NCI-H2081 (cell line): ENCODE measurements around the gene YLPM1.
A peak's percentile ranks its signal among the peaks of the same experiment; 100 is the strongest.

Experiments used
- DNase-seq, 2 experiments: peaks; one replicate each; lab custom pipeline; 2025; lab: John Stamatoyannopoulos, UW

The YLPM1 gene

GRCh38 chr14:74843653-74844052 is 80.5 kb downstream of the YLPM1 start:
- no peak for DNase-seq

- DNase-seq: no peak
Observed at GRCh38 chr14:74846168-74846567, 83.1 kb downstream of the YLPM1 start.

GRCh38 chr14:74846968-74847665 is 84.0 kb downstream of the YLPM1 start:
- no peak for DNase-seq

GRCh38 chr14:74848768-74849167 is 85.7 kb downstream of the YLPM1 start:
- DNase-seq: no peak

GRCh38 chr14:74852922-74853530 is 89.9 kb downstream of the YLPM1 start:
- no peak for DNase-seq

GRCh38 chr14:74853581-74853980 is 90.5 kb downstream of the YLPM1 start:
- DNase-seq: no peak

GRCh38 chr14:74855021-74855420 is 91.9 kb downstream of the YLPM1 start:
- DNase-seq: no peak

GRCh38 chr14:74855945-74856344 is 92.8 kb downstream of the YLPM1 start:
- no peak for DNase-seq

- no peak for DNase-seq
Observed at GRCh38 chr14:74856366-74856765, 93.2 kb downstream of the YLPM1 start.

GRCh38 chr14:74858022-74858421 is 94.9 kb downstream of the YLPM1 start:
- DNase-seq: no peak

GRCh38 chr14:74859757-74860552 is 96.8 kb downstream of the YLPM1 start:
- no peak for DNase-seq

GRCh38 chr14:74860899-74861733 is 98.0 kb downstream of the YLPM1 start:
- DNase-seq: peak; percentile 82 to 85

- no peak for DNase-seq
Observed at GRCh38 chr14:74861734-74862090, 98.6 kb downstream of the YLPM1 start.

GRCh38 chr14:74863274-74863673 is 100.2 kb downstream of the YLPM1 start:
- DNase-seq: no peak

GRCh38 chr14:74864198-74864597 is 101.1 kb downstream of the YLPM1 start:
- no peak for DNase-seq

GRCh38 chr14:74865156-74865555 is 102.0 kb downstream of the YLPM1 start:
- no peak for DNase-seq

GRCh38 chr14:74866708-74867389 is 103.7 kb downstream of the YLPM1 start:
- DNase-seq: no peak

GRCh38 chr14:74867673-74868072 is 104.6 kb downstream of the YLPM1 start:
- no peak for DNase-seq

- DNase-seq: no peak
Observed at GRCh38 chr14:74868739-74869138, 105.6 kb downstream of the YLPM1 start.

GRCh38 chr14:74871819-74872218 is 108.7 kb downstream of the YLPM1 start:
- DNase-seq: no peak

- no peak for DNase-seq
Observed at GRCh38 chr14:74875204-74875603, 112.1 kb downstream of the YLPM1 start.
